ENCODE measurements around the gene EPAS1. TPM values are rescaled to one million over a fixed set of nuclear protein-coding genes. Genes with fewer than 3 reads are reported as not detected.

The EPAS1 gene
- total and polyA plus RNA-seq, 7 donors, result 39.2 to 123 (median 80.4) TPM

DNA sequence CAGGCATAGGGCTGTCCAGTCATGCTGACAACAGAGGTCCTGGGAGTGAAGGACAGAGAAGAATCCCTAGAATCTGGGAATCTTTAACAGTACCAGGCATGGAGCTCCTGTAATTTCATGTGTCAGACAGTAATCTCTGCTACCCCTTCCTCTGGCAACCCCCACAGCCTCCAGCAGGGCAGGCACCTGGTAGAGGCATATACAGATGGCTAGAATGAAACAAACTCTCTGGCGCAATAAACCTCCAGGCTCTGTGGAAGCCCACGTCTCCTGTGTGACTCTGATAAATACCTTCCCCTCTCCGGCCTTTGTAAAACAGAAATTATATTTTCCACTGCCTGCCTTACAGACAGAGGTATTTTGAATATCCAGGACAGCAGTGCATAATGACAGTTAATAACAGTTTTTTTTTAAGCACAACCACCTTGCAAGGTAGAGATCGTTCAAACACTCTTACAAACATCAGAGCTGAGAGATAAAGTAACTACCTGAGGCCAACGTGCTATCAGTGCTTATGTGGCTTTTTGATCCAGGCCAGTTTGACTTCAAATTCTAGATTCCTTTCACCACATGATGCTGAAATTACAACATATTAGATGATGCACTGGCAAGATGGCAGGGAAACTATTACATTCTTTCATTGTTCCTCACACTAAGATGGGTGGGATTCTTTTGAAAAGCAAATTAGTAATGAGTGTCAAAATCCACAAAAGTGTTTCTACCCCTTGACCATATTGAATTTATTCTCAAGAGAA, 134.5 kb downstream of the EPAS1 start:
- 76 to 81% (median 77%) methylated on average over 5 of the region's 5 CpGs for WGBS, 3 donors
- no peaks in the 10 kb centered on the region for H3K9me3 ChIP-seq
- TF ChIP-seq, protein P1, sequence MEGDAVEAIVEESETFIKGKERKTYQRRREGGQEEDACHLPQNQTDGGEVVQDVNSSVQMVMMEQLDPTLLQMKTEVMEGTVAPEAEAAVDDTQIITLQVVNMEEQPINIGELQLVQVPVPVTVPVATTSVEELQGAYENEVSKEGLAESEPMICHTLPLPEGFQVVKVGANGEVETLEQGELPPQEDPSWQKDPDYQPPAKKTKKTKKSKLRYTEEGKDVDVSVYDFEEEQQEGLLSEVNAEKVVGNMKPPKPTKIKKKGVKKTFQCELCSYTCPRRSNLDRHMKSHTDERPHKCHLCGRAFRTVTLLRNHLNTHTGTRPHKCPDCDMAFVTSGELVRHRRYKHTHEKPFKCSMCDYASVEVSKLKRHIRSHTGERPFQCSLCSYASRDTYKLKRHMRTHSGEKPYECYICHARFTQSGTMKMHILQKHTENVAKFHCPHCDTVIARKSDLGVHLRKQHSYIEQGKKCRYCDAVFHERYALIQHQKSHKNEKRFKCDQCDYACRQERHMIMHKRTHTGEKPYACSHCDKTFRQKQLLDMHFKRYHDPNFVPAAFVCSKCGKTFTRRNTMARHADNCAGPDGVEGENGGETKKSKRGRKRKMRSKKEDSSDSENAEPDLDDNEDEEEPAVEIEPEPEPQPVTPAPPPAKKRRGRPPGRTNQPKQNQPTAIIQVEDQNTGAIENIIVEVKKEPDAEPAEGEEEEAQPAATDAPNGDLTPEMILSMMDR (IDR thresholded peaks at IDR 0.05), result no peak
- no peak overlapping the region for H3K27ac ChIP-seq
- DNase-seq (no peak), ATAC-seq (no peak)
- no peaks in the 10 kb centered on the region for H3K36me3 ChIP-seq (ENCODE audit: insufficient read depth in 1 of 2, low read depth in 1 of 2)
- intact Hi-C loops (cut with DNase I), result no loop called here
- no peaks in the 10 kb centered on the region for H3K27me3 ChIP-seq (ENCODE audit: insufficient read depth in 3 of 3, low read length in 2 of 3)
- no peaks in the 10 kb centered on the region for H3K4me1 ChIP-seq
- H3K4me3 ChIP-seq, result no peak overlapping the region

DNA sequence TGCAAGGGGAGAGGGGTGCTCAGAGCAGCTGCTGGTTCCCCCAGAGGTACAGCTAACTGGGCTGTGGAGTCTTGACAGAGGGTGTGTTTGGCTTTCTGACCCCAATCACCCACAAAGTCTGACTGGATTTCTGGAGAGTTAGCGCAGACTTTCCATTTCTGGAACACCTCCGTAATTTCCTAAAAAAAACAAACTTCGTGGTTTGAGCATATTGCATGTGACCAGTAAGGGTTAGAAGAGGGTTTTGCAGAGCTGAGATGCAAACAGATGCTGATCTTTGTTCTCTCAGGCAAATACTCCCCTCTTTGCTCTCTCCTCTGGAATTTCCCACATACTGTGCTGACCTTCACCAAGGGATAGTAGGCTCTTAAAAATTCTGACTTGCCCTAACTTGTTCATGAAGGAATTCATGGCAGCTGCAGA, 137.7 kb downstream of the EPAS1 start:
- H3K36me3 ChIP-seq (ENCODE audit: insufficient read depth in 1 of 2, low read depth in 1 of 2), result no peaks in the 10 kb centered on the region
- H3K4me1 ChIP-seq, result no peaks in the 10 kb centered on the region
- H3K9me3 ChIP-seq, result no peaks in the 10 kb centered on the region
- TF ChIP-seq, protein P1 (IDR thresholded peaks at IDR 0.05), result no peak
- no peak overlapping the region for H3K4me3 ChIP-seq
- ATAC-seq (no peak), DNase-seq (no peak)
- intact Hi-C loops (cut with DNase I), result no loop called here
- H3K27me3 ChIP-seq (ENCODE audit: insufficient read depth in 3 of 3, low read length in 2 of 3), result no peaks in the 10 kb centered on the region
- H3K27ac ChIP-seq, result no peak overlapping the region
- WGBS, 3 donors, result 76 to 88% (median 78%) methylated on average over 3 of the region's 3 CpGs

DNA sequence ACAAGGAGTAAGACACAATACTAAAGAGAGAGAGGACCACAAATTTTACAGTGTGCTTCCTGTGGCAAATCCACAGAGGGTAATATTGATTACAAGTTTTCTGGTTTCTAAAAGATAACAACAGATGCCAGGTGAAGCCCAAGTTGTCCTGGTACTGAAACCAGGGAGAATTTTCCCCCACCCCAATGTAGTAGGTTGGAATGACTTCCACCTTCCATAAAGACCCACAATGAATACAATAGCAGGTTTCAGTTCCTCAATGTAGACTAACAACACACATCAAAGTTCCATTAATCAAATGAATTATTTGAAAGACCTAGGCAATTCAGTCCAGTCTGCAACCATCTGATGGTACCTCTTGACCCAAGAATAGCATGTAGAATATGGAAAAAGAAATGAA, 138.1 kb downstream of the EPAS1 start:
- Histone ChIP-seq H3K36me3 (ENCODE audit: insufficient read depth in 1 of 2, low read depth in 1 of 2) (no peaks in the 10 kb centered on the region), H3K4me3 (no peak overlapping the region), H3K27ac (no peak overlapping the region), H3K4me1 (no peaks in the 10 kb centered on the region), H3K9me3 (no peaks in the 10 kb centered on the region), H3K27me3 (ENCODE audit: insufficient read depth in 3 of 3, low read length in 2 of 3) (no peaks in the 10 kb centered on the region)
- ATAC-seq (no peak), DNase-seq (no peak)
- intact Hi-C loops (cut with DNase I), result no loop called here
- TF ChIP-seq, protein P1 (IDR thresholded peaks at IDR 0.05), result no peak

DNA sequence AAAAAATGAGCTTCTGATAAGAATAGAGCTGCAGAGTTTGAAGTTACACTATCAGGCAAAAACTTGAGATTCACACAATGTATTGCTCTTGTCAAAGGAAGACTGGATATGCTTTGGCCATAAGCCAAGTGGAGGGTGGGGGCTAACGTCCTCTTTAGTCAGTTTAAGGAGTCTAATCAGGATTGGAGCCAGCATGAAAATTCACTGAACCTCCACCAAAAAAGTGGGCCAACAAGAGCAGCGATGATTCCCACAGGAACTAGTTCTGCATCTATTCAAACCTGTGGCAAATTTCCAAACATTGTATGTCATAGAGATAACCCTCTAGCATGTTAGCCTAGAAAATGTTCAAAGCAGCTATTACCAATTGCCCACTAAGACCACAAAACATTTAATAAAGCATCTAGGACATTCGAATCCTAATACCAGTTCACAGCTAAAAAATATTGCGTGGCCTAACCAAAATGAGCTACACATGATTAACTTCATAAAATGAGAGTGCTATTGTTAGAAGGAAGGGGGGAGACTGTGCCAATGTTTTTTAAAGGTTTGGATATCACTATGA, 138.7 kb downstream of the EPAS1 start:
- intact Hi-C loops (cut with DNase I), result no loop called here
- ATAC-seq, result no peak

More for the DNA sequence above, 138.7 kb downstream of the EPAS1 start:
- TF ChIP-seq, protein P1 (IDR thresholded peaks at IDR 0.05), result no peak
- Histone ChIP-seq H3K4me3 (no peak overlapping the region), H3K4me1 (no peaks in the 10 kb centered on the region), H3K27ac (no peak overlapping the region), H3K9me3 (no peaks in the 10 kb centered on the region), H3K27me3 (ENCODE audit: insufficient read depth in 3 of 3, low read length in 2 of 3) (no peaks in the 10 kb centered on the region), H3K36me3 (ENCODE audit: insufficient read depth in 1 of 2, low read depth in 1 of 2) (no peaks in the 10 kb centered on the region)
- no peak for DNase-seq
- 60 to 62% (median 61%) methylated on average over 4 of the region's 4 CpGs for WGBS, 3 donors

Other genes with a start within 250 kb of the EPAS1 start
- gene TMEM247, start 182.2 kb downstream of the EPAS1 start, total RNA-seq, result not detected
- gene TMEM247, start 182.2 kb downstream of the EPAS1 start, polyA plus RNA-seq, result not detected
- 100 to 1,000 TPM; 129 to 204 (median 139) TPM for gene RHOQ, start 245.1 kb downstream of the EPAS1 start, total RNA-seq
- 100 to 1,000 TPM in 2 of 3 donors, 10 to 100 TPM in 1; 50.3 to 127 (median 110) TPM for gene RHOQ, start 245.1 kb downstream of the EPAS1 start, polyA plus RNA-seq
- gene ATP6V1E2, start 245.2 kb downstream of the EPAS1 start, total RNA-seq, result 1 to 10 TPM; 5.1 to 7.6 (median 6.1) TPM
- gene ATP6V1E2, start 245.2 kb downstream of the EPAS1 start, polyA plus RNA-seq, result 10 to 100 TPM in 1 of 3 donors, 1 to 10 TPM in 2; 2.4 to 11.4 (median 2.4) TPM

All from psoas muscle (tissue), 8 donors.